ENCODE results near the gene TMLHE.
"Not testable (repeated sequence)": the region's sequence is repeated elsewhere in the genome, so short reads cannot be mapped to it uniquely, and the experiment has no call there.

The TMLHE gene

GRCh38 chrX:155505296-155505695 is 107.5 kb downstream of the TMLHE start:
- DNase-seq = no peak

- DNase-seq = not testable (repeated sequence)
Observed at GRCh38 chrX:155495134-155495533, 117.6 kb downstream of the TMLHE start.

- not testable (repeated sequence) for DNase-seq
Observed at GRCh38 chrX:155491421-155491820, 121.3 kb downstream of the TMLHE start.

GRCh38 chrX:155477136-155477535 is 135.6 kb downstream of the TMLHE start:
- not testable (repeated sequence) for DNase-seq

- not testable (repeated sequence) for DNase-seq
Observed at GRCh38 chrX:155466269-155466938, 146.3 kb downstream of the TMLHE start.

- not testable (repeated sequence) for DNase-seq
Observed at GRCh38 chrX:155460501-155460900, 152.3 kb downstream of the TMLHE start.

GRCh38 chrX:155458471-155458870 is 154.3 kb downstream of the TMLHE start, which contains the start of gene F8A3:
Gene F8A3, minus strand, starts transcription at chrX:155458620. Its CDS starts 20 bp downstream, at chrX:155458600.
- not testable (repeated sequence) for DNase-seq

GRCh38 chrX:155457761-155458447 is 154.8 kb downstream of the TMLHE start:
- not testable (repeated sequence) for DNase-seq

GRCh38 chrX:155441097-155441496 is 171.7 kb downstream of the TMLHE start:
- no peak for DNase-seq
